OCI-M2 (cell line): ENCODE results near the gene STAG2.
"Not testable (repeated sequence)": the region's sequence is repeated elsewhere in the genome, so short reads cannot be mapped to it uniquely, and the experiment has no call there.

Experiments used
- DNase-seq: peaks from one replicate; lab custom pipeline; 2025; ENCODE audit not compliant: unreplicated experiment; lab: John Stamatoyannopoulos, UW

The STAG2 gene

GRCh38 chrX:124033821-124034220 lies 72.3 kb downstream of the STAG2 start:
- DNase-seq, result no peak

GRCh38 chrX:124035657-124036056 lies 74.2 kb downstream of the STAG2 start:
- no peak for DNase-seq

- DNase-seq, result no peak
Measured at GRCh38 chrX:124042042-124042441, 80.5 kb downstream of the STAG2 start.

GRCh38 chrX:124045109-124045508 lies 83.6 kb downstream of the STAG2 start:
- DNase-seq, result no peak

- DNase-seq, result not testable (repeated sequence)
Measured at GRCh38 chrX:124084417-124084816, 122.9 kb downstream of the STAG2 start.

GRCh38 chrX:124085063-124085462 lies 123.6 kb downstream of the STAG2 start:
- no peak for DNase-seq

- DNase-seq, result no peak
Measured at GRCh38 chrX:124086411-124086810, 124.9 kb downstream of the STAG2 start.

GRCh38 chrX:124087000-124087746 lies 125.7 kb downstream of the STAG2 start:
- DNase-seq, result no peak

GRCh38 chrX:124093222-124093621 lies 131.7 kb downstream of the STAG2 start:
- no peak for DNase-seq

GRCh38 chrX:124097116-124097515 lies 135.6 kb downstream of the STAG2 start:
- no peak for DNase-seq

GRCh38 chrX:124098089-124098488 lies 136.6 kb downstream of the STAG2 start:
- no peak for DNase-seq

GRCh38 chrX:124103966-124104365 lies 142.5 kb downstream of the STAG2 start:
- DNase-seq, result no peak

- DNase-seq, result not testable (repeated sequence)
Measured at GRCh38 chrX:124104512-124104911, 143.0 kb downstream of the STAG2 start.

GRCh38 chrX:124113621-124114600 lies 152.4 kb downstream of the STAG2 start:
- DNase-seq, result no peak

GRCh38 chrX:124117325-124117724 lies 155.8 kb downstream of the STAG2 start:
- no peak for DNase-seq

GRCh38 chrX:124125471-124125870 lies 164.0 kb downstream of the STAG2 start:
- DNase-seq, result no peak

- DNase-seq, result no peak
Measured at GRCh38 chrX:124127496-124127895, 166.0 kb downstream of the STAG2 start.

GRCh38 chrX:124132437-124132836 lies 170.9 kb downstream of the STAG2 start:
- not testable (repeated sequence) for DNase-seq

- no peak for DNase-seq
Measured at GRCh38 chrX:124145749-124146148, 184.2 kb downstream of the STAG2 start.

GRCh38 chrX:124151195-124151594 lies 189.7 kb downstream of the STAG2 start:
- no peak for DNase-seq
